OCI-LY3 (cell line): ENCODE results near the gene F11R.
"Not testable (repeated sequence)": the region's sequence is repeated elsewhere in the genome, so short reads cannot be mapped to it uniquely, and the experiment has no call there.

Source experiments
- H2AFZ ChIP-seq: fragments of 200-600, 300-600 bp; shearing (Covaris generic); 2 replicates; pipeline ENCODE4 v1.6.0; 2014; ENCODE audit warnings: antibody characterized with exemption, low read depth, low read length
- H3K27ac ChIP-seq: fragments of 200-600, 300-600 bp; sonication (generic); 2 replicates; pipeline ENCODE4 v1.5.1; 2014; ENCODE audit warnings: mild to moderate bottlenecking, low read length, moderate library complexity, mixed read lengths
- H3K27me3 ChIP-seq: fragments of 200-600, 300-600 bp; sonication (generic); 2 replicates; pipeline ENCODE4 v1.6.1; 2014; ENCODE audit warnings: low read depth, low read length, mixed read lengths
- H3K36me3 ChIP-seq: fragments of 200-600, 300-600 bp; sonication (generic); replicated peaks from 2 replicates; pipeline ENCODE3; 2014; ENCODE audit warnings: low read depth, low read length, mixed read lengths
- H3K4me1 ChIP-seq: fragments of 300-600, 200-600 bp; sonication (generic); 2 replicates; pipeline ENCODE4 v1.6.1; 2014; ENCODE audit warnings: low read length, mixed read lengths
- H3K4me2 ChIP-seq: fragments of 200-600, 300-600 bp; sonication (generic); 2 replicates; pipeline ENCODE4 v1.6.1; 2014; ENCODE audit warnings: low read length, mixed read lengths
- H3K4me3 ChIP-seq: fragments of 300-600, 200-600 bp; sonication (generic); 2 replicates; pipeline ENCODE4 v1.5.1; 2014; ENCODE audit warnings: antibody characterized with exemption, mild to moderate bottlenecking, low read length, moderate library complexity
- H3K79me2 ChIP-seq: fragments of 300-600, 200-600 bp; shearing (Covaris generic); 2 replicates; pipeline ENCODE4 v1.6.1; 2014; ENCODE audit warnings: mild to moderate bottlenecking, low read length, mixed read lengths
- H3K9ac ChIP-seq: fragments of 300-600, 200-600 bp; shearing (Covaris generic); 2 replicates; pipeline ENCODE4 v1.6.0; 2014; ENCODE audit warnings: mild to moderate bottlenecking, low read length, moderate library complexity
- H3K9me3 ChIP-seq: fragments of 200-600, 300-600 bp; shearing (Covaris generic); 2 replicates; pipeline ENCODE4 v1.6.1; 2014; ENCODE audit warnings: low read length, mixed read lengths; ENCODE audit not compliant: insufficient read depth
- H4K20me1 ChIP-seq: fragments of 200-600, 300-600 bp; sonication (generic); 2 replicates; pipeline ENCODE4 v1.6.1; 2016; ENCODE audit warnings: low read length, mixed read lengths; ENCODE audit not compliant: insufficient read depth
- CTCF ChIP-seq: fragments of 200-600, 300-600 bp; sonication (generic); IDR thresholded peaks from 2 replicates; pipeline ENCODE4 v1.5.1; 2014; ENCODE audit warnings: antibody characterized with exemption, low read length, low read depth
- EZH2phosphoT487 ChIP-seq: fragments of 200-600 bp; shearing (Covaris generic); IDR thresholded peaks from 2 replicates; pipeline ENCODE4 v1.6.1; 2018; ENCODE audit warnings: antibody characterized with exemption, mixed run types, low read depth

F11R gene

DNA sequence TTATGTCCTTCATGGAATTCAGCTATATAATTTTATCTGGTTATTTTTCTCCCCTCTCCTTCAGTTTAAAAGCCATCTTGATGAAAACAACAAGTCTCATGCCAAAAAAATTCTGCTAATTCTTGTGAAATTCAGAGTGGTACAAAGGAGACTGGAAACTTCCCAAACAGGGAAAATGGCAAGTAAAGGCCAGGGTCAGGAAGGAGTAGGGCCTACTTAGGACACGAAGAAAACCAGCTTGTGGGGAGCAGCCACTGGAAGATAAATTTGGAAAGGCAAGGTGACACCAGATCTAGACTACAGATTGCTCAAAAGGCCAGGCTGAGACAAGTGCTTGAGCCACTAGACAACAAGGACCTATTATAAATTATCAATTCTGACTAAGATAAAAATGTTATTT lies 11.5 kb upstream of the F11R start:
- no peak overlapping the region for H3K9ac ChIP-seq
- TF ChIP-seq EZH2phosphoT487 (no peak), CTCF (no peak)
- no peak overlapping the region for H3K27ac ChIP-seq
- H3K9me3 ChIP-seq = no peaks in the 10 kb centered on the region
- H3K4me2 ChIP-seq = no peak overlapping the region
- H4K20me1 ChIP-seq = no peaks in the 10 kb centered on the region
- no peaks in the 10 kb centered on the region for H3K4me1 ChIP-seq
- H3K27me3 ChIP-seq = no peaks in the 10 kb centered on the region
- no peaks in the 10 kb centered on the region for H3K79me2 ChIP-seq
- H2AFZ ChIP-seq = no peak overlapping the region
- peaks cover 5% of the 10 kb centered on the region for H3K36me3 ChIP-seq
- H3K4me3 ChIP-seq = no peak overlapping the region

DNA sequence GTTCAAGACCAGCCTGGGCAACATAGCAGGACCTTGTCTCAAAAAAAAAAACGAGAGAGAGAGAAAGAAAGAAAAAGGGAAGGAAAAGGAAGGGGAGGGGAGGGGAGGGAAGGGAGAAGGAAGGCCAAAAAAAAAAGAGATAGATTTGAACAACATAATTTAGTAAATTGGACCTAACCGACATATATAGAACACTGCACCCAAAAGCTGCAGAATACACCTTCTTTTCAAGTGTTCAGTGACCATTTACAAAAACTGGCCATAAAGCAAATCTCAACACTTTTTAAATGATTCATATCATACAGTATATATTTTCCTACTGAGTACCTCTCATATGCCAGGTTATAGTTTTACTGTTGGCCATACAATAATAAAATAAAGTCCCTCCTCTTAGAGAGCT lies 10.9 kb upstream of the F11R start:
- H2AFZ ChIP-seq = no peak overlapping the region
- H3K36me3 ChIP-seq = no peaks in the 10 kb centered on the region
- H3K4me2 ChIP-seq = no peak overlapping the region
- H3K9ac ChIP-seq = no peak overlapping the region
- no peaks in the 10 kb centered on the region for H4K20me1 ChIP-seq
- no peak overlapping the region for H3K27ac ChIP-seq
- H3K79me2 ChIP-seq = no peaks in the 10 kb centered on the region
- no peak for TF ChIP-seq CTCF
- TF ChIP-seq EZH2phosphoT487 = no peak
- H3K27me3 ChIP-seq = no peaks in the 10 kb centered on the region
- no peaks in the 10 kb centered on the region for H3K9me3 ChIP-seq
- H3K4me1 ChIP-seq = no peaks in the 10 kb centered on the region
- H3K4me3 ChIP-seq = no peak overlapping the region

- H3K27me3 ChIP-seq = not testable (repeated sequence)
Measured at GRCh38 chr1:161029466-161029865, 8.5 kb upstream of the F11R start.

DNA sequence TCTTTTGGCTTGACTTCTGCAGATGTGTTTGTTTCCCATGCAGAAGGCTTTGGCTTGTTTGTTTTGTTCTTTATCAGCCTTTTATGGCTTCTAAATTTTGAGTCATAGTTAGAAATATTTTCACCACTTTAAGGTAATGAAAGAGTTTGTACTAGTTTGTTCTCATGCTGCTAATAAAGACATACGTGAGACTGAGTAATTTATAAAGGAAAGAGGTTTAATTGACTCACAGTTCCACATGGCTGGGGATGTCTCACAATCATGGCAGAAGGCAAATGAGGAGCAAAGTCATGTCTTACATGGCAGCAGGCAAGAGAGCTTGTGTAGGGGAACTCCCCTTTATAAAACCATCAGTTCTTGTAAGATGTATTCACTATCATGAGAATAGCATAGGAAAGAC lies 6.0 kb upstream of the F11R start:
- H3K27me3 ChIP-seq, H3K9me3 ChIP-seq, H3K4me2 ChIP-seq, H3K79me2 ChIP-seq, H4K20me1 ChIP-seq, H3K27ac ChIP-seq, H2AFZ ChIP-seq, H3K9ac ChIP-seq, H3K4me1 ChIP-seq, H3K36me3 ChIP-seq, H3K4me3 ChIP-seq: not testable (repeated sequence)

More at GRCh38 chr1:161029466-161029865, 8.5 kb upstream of the F11R start:
- H3K36me3 ChIP-seq, H4K20me1 ChIP-seq, H3K79me2 ChIP-seq, H3K9me3 ChIP-seq, H2AFZ ChIP-seq, H3K27ac ChIP-seq, H3K4me1 ChIP-seq, H3K9ac ChIP-seq, H3K4me3 ChIP-seq, H3K4me2 ChIP-seq: not testable (repeated sequence)

GRCh38 chr1:161022432-161022831 lies 1.5 kb upstream of the F11R start:
- peaks cover 16% of the 10 kb centered on the region for H3K4me1 ChIP-seq
- not testable (repeated sequence) for H3K4me3 ChIP-seq, H2AFZ ChIP-seq, H3K27ac ChIP-seq, H4K20me1 ChIP-seq, H3K36me3 ChIP-seq, H3K9me3 ChIP-seq, H3K9ac ChIP-seq, H3K79me2 ChIP-seq, H3K4me2 ChIP-seq
- H3K27me3 ChIP-seq = peaks cover 26% of the 10 kb centered on the region

DNA sequence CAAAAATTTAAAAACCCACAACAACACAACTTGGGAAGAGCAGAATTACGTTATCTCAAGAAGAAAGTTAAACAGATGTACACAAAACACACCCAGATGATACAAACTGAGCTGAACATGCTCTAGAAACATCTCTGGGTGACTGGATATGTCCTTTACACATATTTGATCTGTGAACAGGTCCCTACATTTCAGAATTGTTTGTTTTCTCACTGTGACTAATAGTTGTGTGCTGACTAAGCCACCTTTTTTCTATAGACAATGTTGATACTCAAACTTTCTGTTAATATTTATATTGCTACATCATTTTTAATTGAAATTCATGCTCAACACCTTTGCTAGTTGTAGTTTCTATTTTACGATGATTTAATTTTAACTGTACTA lies 1.0 kb upstream of the F11R start:
- Histone ChIP-seq H3K4me1 (peaks cover 16% of the 10 kb centered on the region), H3K9me3 (no peaks in the 10 kb centered on the region), H3K27ac (no peak overlapping the region), H3K4me3 (peak overlapping the region; percentile 82), H3K36me3 (no peaks in the 10 kb centered on the region), H3K79me2 (no peaks in the 10 kb centered on the region), H3K27me3 (peaks cover 26% of the 10 kb centered on the region), H2AFZ (peak overlapping the region; percentile 93; the same call in 1 of the 2 replicates), H3K9ac (no peak overlapping the region), H4K20me1 (no peaks in the 10 kb centered on the region), H3K4me2 (peak overlapping the region; percentile 82)
- TF ChIP-seq EZH2phosphoT487 = no peak
- no peak for TF ChIP-seq CTCF
